ENCODE results near the gene TFR2. TPM values are rescaled to one million over a fixed set of nuclear protein-coding genes. Genes with fewer than 3 reads are reported as not detected.

The TFR2 gene
- total and polyA plus RNA-seq, 4 experiments from 2014 or later: 0.75 to 6.2 (median 4.1) TPM

DNA sequence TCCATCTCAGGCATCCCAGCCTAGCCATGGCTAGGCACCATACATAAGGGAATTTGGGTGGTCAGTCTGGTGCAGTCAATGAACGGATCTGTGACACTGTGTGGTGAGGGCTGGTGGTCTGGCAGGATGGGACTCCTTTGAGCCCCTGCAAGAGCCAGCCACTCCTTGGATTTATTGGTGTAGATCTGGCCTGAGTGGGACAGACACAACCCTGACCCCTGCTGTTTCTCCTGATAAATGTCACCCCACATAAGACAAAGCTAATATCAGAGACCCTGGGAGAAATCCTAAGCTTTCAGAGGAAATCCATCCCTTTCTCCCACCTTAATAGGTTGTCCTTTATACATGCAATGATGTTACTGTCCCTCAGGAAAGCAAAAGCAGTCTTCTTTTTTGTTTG, 52.9 kb downstream of the TFR2 start:
- H3K27me3 Mint-ChIP-seq: peaks cover 2 to 3% of the 10 kb centered on the region in 2 donors
- Histone ChIP-seq H3K4me1 (ENCODE audit: insufficient read depth, low read length) (peaks cover 19% of the 10 kb centered on the region), H3K27ac (ENCODE audit: low read depth, low read length) (no peak overlapping the region), H3K9me3 (ENCODE audit: control insufficient read depth in 1 of 2, low read length in 2 of 2) (no peaks in the 10 kb centered on the region), H3K4me3 (ENCODE audit: low read length in 2 of 2) (no peak overlapping the region), H3K27me3 (ENCODE audit: insufficient read depth, low read length) (no peaks in the 10 kb centered on the region), H3K36me3 (ENCODE audit: insufficient read depth, low read length) (no peaks in the 10 kb centered on the region)
- H3K4me1 Mint-ChIP-seq: peaks cover 11 to 27% (median 13%) of the 10 kb centered on the region in 4 donors
- peak overlapping the region in 7 of 8 donors; percentile 14 to 77 (median 51) for H3K4me3 Mint-ChIP-seq
- peaks cover 0 to 3% (median 0%) of the 10 kb centered on the region in 8 donors for H3K9me3 Mint-ChIP-seq
- no peak for DNase-seq
- ChIA-PET CTCF (ENCODE audit: partially characterized antibody) (interaction anchor here (0.6 to 12.0 kb wide), 24 partner anchors 11 to 264 kb away, joined by 3 to 266 read pairs (median 4); partner anchors contain the start of genes MOSPD3, NYAP1, PCOLCE and POP7), POLR2A (ENCODE audit: partially characterized antibody) (interaction anchor here (1.2 to 11.4 kb wide), 6 partner anchors 11 to 114 kb away, joined by 4 to 307 read pairs (median 6); partner anchors contain the start of genes MOSPD3, PCOLCE and SAP25)
- intact Hi-C loops (cut with micrococcal nuclease): loop anchor here (1.0 kb wide), 1 partner anchor 24 kb away; no protein-coding TSS in a partner anchor
- H3K36me3 Mint-ChIP-seq: peaks cover 0 to 13% of the 10 kb centered on the region in 2 donors
- peak overlapping the region in 2 of 7 donors; percentile 19 to 37 for H3K27ac Mint-ChIP-seq

DNA sequence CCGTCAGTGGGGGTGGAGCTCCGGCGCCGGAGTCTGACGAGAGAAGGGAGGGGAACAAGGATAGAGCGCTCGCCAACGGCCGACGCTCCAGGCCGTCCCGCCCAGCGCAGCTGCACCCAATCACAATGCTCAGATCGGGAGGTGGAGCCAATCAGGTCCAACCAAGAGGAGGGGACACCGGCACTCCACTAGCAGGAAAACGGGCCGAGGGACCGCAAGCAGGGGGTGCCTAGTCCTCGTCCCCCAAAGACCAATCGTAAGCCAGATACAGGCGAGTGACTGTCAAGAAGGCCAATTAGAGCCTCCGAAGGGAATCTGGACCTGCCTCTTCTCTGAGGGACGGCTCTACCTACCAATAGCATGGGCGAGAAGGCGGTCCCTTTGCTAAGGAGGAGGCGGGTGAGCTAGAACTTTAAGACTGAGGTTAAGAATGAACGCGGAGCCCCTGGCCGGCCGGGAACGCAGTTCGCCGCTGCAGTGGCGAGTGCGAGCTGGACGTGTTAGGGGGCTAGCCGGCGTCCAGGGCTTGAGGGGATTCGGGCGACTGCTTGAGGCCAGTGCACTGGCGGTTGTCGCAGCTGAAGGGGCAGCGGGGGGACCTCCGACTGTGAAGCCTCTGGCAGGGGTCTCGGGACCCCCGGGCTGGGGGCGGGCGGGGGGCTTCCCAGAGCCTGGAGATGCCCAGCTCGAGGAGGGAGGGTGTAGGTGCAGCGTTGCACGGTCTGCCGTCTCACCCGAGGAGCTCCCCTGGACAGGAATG, 54.9 kb downstream of the TFR2 start, which contains the start of gene FBXO24:
Gene FBXO24 (plus strand): TSS at position 63 of the 760 bp plus-strand sequence. CDS start 298 bp downstream, at position 361.
- Histone ChIP-seq H3K27me3 (ENCODE audit: insufficient read depth, low read length) (no peaks in the 10 kb centered on the region), H3K4me1 (ENCODE audit: insufficient read depth, low read length) (peaks cover 38% of the 10 kb centered on the region), H3K36me3 (ENCODE audit: insufficient read depth, low read length) (peaks cover 11% of the 10 kb centered on the region), H3K27ac (ENCODE audit: low read depth, low read length) (peak within 1 kb of the TSS; percentile 79), H3K9me3 (ENCODE audit: control insufficient read depth in 1 of 2, low read length in 2 of 2) (no peaks in the 10 kb centered on the region), H3K4me3 (ENCODE audit: low read length in 2 of 2) (peak within 1 kb of the TSS; percentile 77 to 98)
- H3K4me1 Mint-ChIP-seq: peaks cover 11 to 27% (median 16%) of the 10 kb centered on the region in 4 donors
- peak; percentile 99 to 100 (median 100) for DNase-seq
- H3K4me3 Mint-ChIP-seq: peak within 1 kb of the TSS; percentile 92 to 99 (median 97)
- peak within 1 kb of the TSS; percentile 86 to 99 (median 97) for H3K27ac Mint-ChIP-seq
- intact Hi-C loops (cut with micrococcal nuclease): loop anchor here (1.0 kb wide), 8 partner anchors 18 to 158 kb away; partner anchors contain the start of genes AGFG2, GNB2, MOSPD3 and TSC22D4
- peaks cover 0 to 2% (median 0%) of the 10 kb centered on the region in 8 donors for H3K9me3 Mint-ChIP-seq
- H3K27me3 Mint-ChIP-seq: peaks cover 0 to 2% of the 10 kb centered on the region in 2 donors
- CTCF ChIA-PET (ENCODE audit: partially characterized antibody): interaction anchor here (0.7 to 12.0 kb wide), 24 partner anchors 9 to 151 kb away, joined by 3 to 266 read pairs (median 4); partner anchors contain the start of genes MOSPD3 and POP7
- H3K36me3 Mint-ChIP-seq: peaks cover 0 to 17% of the 10 kb centered on the region in 2 donors
- POLR2A ChIA-PET (ENCODE audit: partially characterized antibody): interaction anchor here (0.5 to 11.4 kb wide), 34 partner anchors 9 to 486 kb away, joined by 3 to 307 read pairs (median 8); partner anchors contain the start of genes AGFG2, GIGYF1, GNB2 and MCM7

- no peaks in the 10 kb centered on the region for H3K9me3 ChIP-seq (ENCODE audit: control insufficient read depth in 1 of 2, low read length in 2 of 2)
- H3K4me3 Mint-ChIP-seq: peak within 1 kb of the TSS; percentile 92 to 99 (median 97)
- peak within 1 kb of the TSS; percentile 77 to 98 for H3K4me3 ChIP-seq (ENCODE audit: low read length in 2 of 2)
- peaks cover 0 to 2% of the 10 kb centered on the region in 2 donors for H3K27me3 Mint-ChIP-seq
- intact Hi-C loops (cut with micrococcal nuclease): loop anchor here (1.0 kb wide), 8 partner anchors 19 to 157 kb away; partner anchors contain the start of genes AGFG2, GNB2, MOSPD3 and TSC22D4
- H3K27ac ChIP-seq (ENCODE audit: low read depth, low read length): peak within 1 kb of the TSS; percentile 79
- ChIA-PET CTCF (ENCODE audit: partially characterized antibody) (interaction anchor here (0.7 to 12.0 kb wide), 27 partner anchors 13 to 150 kb away, joined by 3 to 266 read pairs (median 4); partner anchors contain the start of genes AGFG2, MOSPD3 and POP7), POLR2A (ENCODE audit: partially characterized antibody) (interaction anchor here (0.5 to 11.4 kb wide), 36 partner anchors 9 to 666 kb away, joined by 3 to 307 read pairs (median 8); partner anchors contain the start of genes AGFG2, GIGYF1, GNB2 and MCM7)
- DNase-seq: peak; percentile 64 to 75 (median 72)
- peaks cover 0 to 17% of the 10 kb centered on the region in 2 donors for H3K36me3 Mint-ChIP-seq
- H3K36me3 ChIP-seq (ENCODE audit: insufficient read depth, low read length): peaks cover 19% of the 10 kb centered on the region
- H3K9me3 Mint-ChIP-seq: peaks cover 0 to 2% (median 0%) of the 10 kb centered on the region in 8 donors
- H3K27me3 ChIP-seq (ENCODE audit: insufficient read depth, low read length): no peaks in the 10 kb centered on the region
- peaks cover 46% of the 10 kb centered on the region for H3K4me1 ChIP-seq (ENCODE audit: insufficient read depth, low read length)
- peaks cover 11 to 27% (median 17%) of the 10 kb centered on the region in 4 donors for H3K4me1 Mint-ChIP-seq
- peak within 1 kb of the TSS; percentile 86 to 99 (median 97) for H3K27ac Mint-ChIP-seq
These were observed 55.7 kb downstream of the TFR2 start, which contains the start of gene LRCH4 for GRCh38 chr7:100585511-100586265. Gene LRCH4 (minus strand): TSS chr7:100586129. CDS start chr7:100586100, 29 bp downstream.

DNA sequence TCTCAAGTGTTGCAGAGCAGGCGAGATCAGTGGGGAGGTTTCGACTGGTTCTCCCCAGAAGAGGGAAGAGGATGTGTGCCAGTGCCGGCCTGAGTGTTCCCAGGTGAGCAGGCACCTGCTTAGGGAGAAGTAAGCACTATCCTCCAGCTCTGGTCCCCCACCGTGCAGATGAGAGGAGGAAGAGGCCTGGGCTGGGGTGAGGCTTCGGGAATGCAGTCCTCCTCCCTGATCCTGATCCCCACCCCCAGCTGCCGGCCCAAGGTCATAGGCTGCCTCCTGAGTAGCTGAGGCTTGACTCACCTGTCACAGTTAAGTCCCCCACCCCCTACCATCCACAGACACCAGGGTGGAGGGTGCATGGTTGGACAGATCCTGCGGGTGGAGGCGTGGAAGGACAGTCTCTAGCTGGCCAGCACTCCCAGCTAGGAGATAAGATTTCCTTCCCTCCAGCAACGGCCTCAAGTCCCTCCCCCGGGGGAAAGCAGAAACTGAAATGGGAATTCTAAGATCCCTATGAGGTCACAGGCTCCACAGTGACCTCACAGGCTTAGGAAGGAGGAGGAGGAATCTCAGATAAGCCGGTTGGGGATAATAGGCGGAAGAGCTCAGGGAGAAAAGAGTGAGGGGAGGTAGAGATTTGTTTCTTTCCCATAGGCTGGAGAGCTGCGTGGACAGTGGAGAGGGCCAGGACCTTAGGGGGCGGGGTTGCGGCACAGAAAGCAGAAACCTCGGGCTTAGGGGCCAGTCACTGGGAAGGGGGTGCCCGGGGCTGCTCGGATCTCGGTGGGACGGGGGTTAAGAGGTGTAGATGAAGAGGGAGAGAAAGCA, 56.5 kb downstream of the TFR2 start:
- POLR2A ChIA-PET (ENCODE audit: partially characterized antibody): interaction anchor here (0.6 to 11.4 kb wide), 30 partner anchors 8 to 665 kb away, joined by 3 to 307 read pairs (median 12); partner anchors contain the start of genes AGFG2, AP4M1, GIGYF1 and MCM7
- H3K4me1 ChIP-seq (ENCODE audit: insufficient read depth, low read length): peaks cover 48% of the 10 kb centered on the region

DNA sequence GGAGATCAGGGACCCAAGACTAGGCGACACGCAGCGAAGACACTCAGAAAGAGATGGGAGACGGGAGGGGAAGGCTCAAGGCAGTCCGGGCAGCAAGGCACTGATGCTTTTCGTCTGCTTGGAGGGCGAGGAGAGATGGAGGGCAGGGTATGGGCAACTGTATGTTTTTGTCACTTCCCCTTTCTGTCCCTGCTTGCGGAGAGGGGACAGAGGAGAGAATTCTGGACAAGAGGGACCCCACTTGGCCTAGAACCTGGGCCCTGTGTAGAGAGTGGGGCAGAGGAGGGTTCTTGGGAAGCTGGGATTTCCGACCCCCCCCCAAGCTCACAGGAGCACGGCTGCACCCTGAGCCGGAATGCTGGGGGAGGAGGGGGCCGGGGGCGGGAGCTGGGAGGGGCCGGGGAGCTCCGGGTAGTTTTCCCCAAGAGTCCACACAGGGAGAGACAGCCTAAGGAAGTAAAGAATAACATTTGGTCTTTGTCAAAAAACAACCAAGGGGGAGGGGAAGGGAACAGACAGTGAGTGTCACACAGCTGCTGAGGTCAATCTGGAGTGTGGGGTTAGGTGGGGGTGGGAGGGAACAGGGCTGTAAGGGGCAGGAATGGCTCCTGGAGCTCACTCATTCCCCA, 57.2 kb downstream of the TFR2 start:
- POLR2A ChIA-PET (ENCODE audit: partially characterized antibody): interaction anchor here (0.7 to 11.4 kb wide), 26 partner anchors 15 to 483 kb away, joined by 3 to 307 read pairs (median 9); partner anchors contain the start of genes AGFG2, AP4M1, GIGYF1 and GNB2
- no peaks in the 10 kb centered on the region for H3K27me3 ChIP-seq (ENCODE audit: insufficient read depth, low read length)
- intact Hi-C loops (cut with micrococcal nuclease): no loop called here
- H3K9me3 ChIP-seq (ENCODE audit: control insufficient read depth in 1 of 2, low read length in 2 of 2): no peaks in the 10 kb centered on the region
- H3K4me1 ChIP-seq (ENCODE audit: insufficient read depth, low read length): peaks cover 48% of the 10 kb centered on the region
- Mint-ChIP-seq H3K4me1 (peaks cover 11 to 27% (median 17%) of the 10 kb centered on the region in 4 donors), H3K4me3 (peak overlapping the region; percentile 92 to 99 (median 97)), H3K27me3 (no peaks in the 10 kb centered on the region), H3K27ac (peak overlapping the region; percentile 86 to 99 (median 97)), H3K9me3 (peaks cover 0 to 2% (median 0%) of the 10 kb centered on the region in 8 donors), H3K36me3 (peaks cover 0 to 20% of the 10 kb centered on the region in 2 donors)
- peaks cover 32% of the 10 kb centered on the region for H3K36me3 ChIP-seq (ENCODE audit: insufficient read depth, low read length)
- peak overlapping the region; percentile 77 to 98 for H3K4me3 ChIP-seq (ENCODE audit: low read length in 2 of 2)
- CTCF ChIA-PET (ENCODE audit: partially characterized antibody): interaction anchor here (0.7 to 12.0 kb wide), 17 partner anchors 13 to 1704 kb away, joined by 3 to 266 read pairs (median 4); partner anchors contain the start of genes AGFG2, MOSPD3, POP7 and SLC12A9
- no peak for DNase-seq
- H3K27ac ChIP-seq (ENCODE audit: low read depth, low read length): peak overlapping the region; percentile 79

More for the DNA sequence above, 56.5 kb downstream of the TFR2 start:
- intact Hi-C loops (cut with micrococcal nuclease): no loop called here
- Mint-ChIP-seq H3K4me3 (peak overlapping the region; percentile 92 to 99 (median 97)), H3K9me3 (peaks cover 0 to 2% (median 0%) of the 10 kb centered on the region in 8 donors), H3K27me3 (no peaks in the 10 kb centered on the region), H3K27ac (peak overlapping the region; percentile 86 to 99 (median 97)), H3K36me3 (peaks cover 0 to 17% of the 10 kb centered on the region in 2 donors), H3K4me1 (peaks cover 11 to 27% (median 17%) of the 10 kb centered on the region in 4 donors)
- H3K36me3 ChIP-seq (ENCODE audit: insufficient read depth, low read length): peaks cover 27% of the 10 kb centered on the region
- no peaks in the 10 kb centered on the region for H3K27me3 ChIP-seq (ENCODE audit: insufficient read depth, low read length)
- peak overlapping the region; percentile 79 for H3K27ac ChIP-seq (ENCODE audit: low read depth, low read length)
- H3K4me3 ChIP-seq (ENCODE audit: low read length in 2 of 2): peak overlapping the region; percentile 77 to 98
- peak in 1 of 5 donors; percentile 52 for DNase-seq
- no peaks in the 10 kb centered on the region for H3K9me3 ChIP-seq (ENCODE audit: control insufficient read depth in 1 of 2, low read length in 2 of 2)
- CTCF ChIA-PET (ENCODE audit: partially characterized antibody): interaction anchor here (0.7 to 12.0 kb wide), 17 partner anchors 14 to 1703 kb away, joined by 3 to 266 read pairs (median 4); partner anchors contain the start of genes AGFG2, MOSPD3, POP7 and SLC12A9

Measured in CD4-positive, alpha-beta memory T cell (primary cell).